Stimulated activated CD4-positive, alpha-beta T cell treated with anti-CD3 and anti-CD28 coated beads, Interleukin-1b, Interleukin-23, amount 100 ng/mL, for 1 hour (primary cell): ENCODE measurements around the gene ALPG.
"Not testable (repeated sequence)": the region's sequence is repeated elsewhere in the genome, so short reads cannot be mapped to it uniquely, and the experiment has no call there.

Experiments used
- DNase-seq, 2 donors: peaks; one replicate each; pipeline ENCODE4 v3.0.0-alpha.2; 2020; ENCODE audit warnings: low read depth in 2 of 2

ALPG gene

DNA sequence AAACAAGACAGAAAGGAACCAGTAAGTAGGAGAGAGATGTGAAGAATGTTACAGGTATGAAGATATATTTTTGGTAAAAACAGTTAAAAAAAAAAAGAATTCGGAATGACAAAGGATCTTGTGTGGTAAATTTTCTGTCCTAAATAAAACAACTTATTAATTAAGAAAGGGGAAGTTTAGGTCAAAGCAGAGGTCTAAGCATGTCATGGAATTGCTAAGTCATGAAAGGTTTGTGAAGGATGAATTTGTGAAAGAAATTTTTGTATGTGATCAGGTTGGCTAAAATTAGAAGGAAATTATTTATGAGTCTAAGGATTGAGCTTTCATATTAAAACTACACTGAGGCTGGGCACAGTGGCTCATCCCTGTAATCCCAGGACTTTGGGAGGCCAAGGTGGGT lies 11.1 kb upstream of the ALPG start:
- no peak for DNase-seq

DNA sequence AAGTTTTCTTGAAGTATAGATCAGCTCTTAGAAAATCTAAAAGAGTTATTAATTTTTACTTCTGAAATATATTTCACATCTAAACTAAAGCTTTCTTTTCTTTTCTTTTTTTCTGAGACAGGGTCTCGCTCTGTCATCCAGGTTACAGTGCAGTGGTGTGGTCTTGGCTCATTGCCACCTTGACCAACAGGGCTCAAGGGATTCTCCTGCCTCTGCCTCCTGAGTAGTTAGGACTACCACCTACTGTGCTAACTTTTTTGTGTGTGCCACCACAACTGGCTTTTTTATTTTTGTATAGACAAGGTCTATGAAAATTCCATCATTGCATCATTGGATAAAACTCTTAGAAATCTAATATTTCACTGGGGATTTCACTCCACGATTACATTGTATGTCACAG lies 10.0 kb upstream of the ALPG start:
- no peak for DNase-seq

DNA sequence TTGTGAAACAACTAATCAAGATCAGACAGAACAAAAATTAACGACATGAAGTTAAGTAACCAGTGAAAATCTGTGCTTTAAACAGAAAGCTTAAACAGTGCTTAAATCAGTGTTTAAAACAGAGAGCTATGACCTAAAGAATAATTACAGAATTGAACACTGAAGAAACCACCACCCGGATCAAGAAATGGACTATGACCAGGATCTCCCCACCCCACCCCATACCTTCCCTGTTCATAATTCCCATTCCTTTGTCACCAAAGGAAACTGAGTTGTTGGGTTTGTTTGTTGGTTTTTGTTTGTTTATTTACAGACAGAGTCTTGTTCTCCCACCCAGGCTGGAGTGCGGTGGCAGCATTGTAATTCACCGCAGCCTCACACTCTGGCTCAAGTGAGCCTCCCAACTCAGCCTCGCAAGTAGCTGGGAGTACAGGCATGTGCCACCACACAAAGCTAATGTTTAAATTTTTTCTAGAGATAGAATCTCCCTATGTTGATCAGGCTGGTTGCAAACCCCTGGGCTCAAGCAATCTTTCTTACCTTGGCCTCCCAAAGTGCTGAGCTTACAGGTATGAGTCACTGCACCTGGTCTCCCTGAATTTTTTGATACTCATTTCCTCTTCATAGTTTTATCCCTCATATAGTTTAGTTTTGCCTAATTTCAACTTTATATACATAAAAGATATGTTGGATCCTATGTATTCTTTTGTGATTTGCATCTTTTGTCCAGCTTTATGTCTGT lies 8.2 kb upstream of the ALPG start:
- DNase-seq, result no peak

DNA sequence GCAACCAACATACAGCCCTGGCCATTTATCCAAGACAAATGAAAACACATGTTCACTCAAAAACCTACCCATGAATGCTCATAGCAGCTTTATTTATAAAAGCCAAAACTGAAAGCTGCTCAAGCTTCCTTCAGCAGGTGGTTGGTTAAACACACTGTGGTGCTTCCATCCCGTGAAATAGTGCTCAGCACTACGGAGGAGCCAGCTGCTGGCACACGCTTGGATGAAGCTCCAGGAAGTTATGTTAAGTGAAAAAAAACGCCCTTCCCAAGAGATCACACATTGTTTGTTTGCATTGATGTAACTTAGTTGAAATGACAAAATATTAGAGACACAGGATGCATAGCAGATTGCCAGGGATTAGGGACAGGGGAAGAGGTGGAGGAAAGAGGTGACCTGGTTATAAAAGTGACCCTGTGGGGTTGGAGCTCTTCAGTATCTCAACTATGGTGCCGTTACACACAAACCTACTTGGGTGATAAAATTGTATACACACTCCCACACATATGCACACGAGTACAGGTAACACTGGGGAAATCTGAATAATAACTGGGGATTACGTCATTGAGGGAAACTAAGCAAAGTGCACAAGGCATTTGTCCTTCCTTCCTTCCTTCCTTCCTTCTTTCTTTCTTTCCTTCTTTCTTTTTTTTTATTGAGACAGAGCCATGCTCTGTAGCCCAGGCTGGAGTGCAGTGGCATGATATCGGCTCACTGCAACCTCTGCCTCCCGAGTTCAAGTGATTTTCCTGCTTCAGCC lies 6.2 kb upstream of the ALPG start:
- no peak for DNase-seq

DNA sequence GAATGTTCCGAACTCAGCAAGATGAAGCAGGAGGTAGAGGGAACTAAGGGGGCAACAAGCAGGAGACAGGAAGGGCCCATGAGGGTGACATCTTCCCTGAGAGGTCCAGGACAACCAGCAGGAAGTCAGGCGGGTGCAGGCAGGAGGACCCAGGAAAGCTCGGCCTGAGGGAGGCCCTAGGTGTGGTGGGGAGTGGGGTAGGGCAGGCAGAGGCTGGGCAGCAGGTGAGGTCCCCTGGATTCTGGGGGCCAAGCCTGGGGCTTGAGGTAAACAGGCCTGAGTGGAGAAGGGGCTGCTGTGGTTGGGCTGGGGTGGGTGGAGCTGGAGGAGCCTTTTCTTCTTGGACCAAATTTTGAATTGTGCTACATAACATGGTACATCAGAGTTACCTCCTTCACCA lies 4.1 kb upstream of the ALPG start:
- DNase-seq, result no peak

DNA sequence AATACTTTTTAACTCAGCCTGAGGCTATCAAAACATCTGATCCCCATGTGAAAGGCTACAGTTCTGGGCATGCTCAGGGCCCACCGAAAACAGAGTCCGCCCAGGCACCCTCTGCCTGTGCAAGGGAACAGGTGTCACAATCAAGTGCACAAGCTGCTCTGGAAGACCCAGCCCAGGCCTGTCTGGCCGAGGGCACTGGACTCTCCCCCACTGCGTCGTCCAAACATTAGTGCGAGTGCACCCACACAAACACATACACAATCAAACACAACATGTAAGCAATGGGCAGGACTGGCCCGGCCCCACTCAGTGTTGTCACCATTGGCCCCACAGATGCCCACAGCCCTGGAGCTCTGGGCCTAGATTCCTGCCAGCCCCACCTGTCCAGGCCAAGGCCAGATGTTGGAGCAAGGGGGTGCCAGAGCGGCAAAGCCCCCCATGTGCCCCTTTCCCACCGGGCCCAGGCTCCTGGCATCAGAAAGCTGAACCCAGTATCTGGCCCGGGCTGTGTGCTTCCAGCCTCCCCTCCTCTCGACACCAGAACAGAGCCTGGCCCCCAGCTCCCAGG lies 617 bp upstream of the ALPG start:
- DNase-seq, result no peak

DNA sequence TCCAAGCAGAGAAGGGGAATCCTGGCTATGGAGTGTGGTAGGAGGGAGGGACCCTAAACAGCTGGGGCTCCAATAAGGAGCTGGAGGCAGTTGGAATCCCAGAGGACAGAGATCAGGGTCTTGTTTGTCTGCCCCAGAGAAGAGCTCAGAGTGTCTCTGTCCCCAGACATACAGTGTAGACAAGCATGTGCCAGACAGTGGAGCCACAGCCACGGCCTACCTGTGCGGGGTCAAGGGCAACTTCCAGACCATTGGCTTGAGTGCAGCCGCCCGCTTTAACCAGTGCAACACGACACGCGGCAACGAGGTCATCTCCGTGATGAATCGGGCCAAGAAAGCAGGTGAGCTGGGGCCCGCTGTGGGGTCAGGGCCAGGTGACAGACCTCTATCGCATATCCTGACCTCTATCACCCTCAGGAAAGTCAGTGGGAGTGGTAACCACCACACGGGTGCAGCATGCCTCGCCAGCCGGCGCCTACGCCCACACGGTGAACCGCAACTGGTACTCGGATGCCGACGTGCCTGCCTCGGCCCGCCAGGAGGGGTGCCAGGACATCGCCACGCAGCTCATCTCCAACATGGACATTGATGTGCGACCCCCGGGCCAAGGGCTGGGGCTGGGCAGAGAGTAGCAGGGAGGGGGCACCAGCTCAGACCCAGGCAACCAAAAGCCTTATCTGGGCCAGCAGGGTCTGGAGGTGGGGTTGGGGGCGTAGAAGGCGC lies 945 bp downstream of the ALPG start:
- not testable (repeated sequence) for DNase-seq

DNA sequence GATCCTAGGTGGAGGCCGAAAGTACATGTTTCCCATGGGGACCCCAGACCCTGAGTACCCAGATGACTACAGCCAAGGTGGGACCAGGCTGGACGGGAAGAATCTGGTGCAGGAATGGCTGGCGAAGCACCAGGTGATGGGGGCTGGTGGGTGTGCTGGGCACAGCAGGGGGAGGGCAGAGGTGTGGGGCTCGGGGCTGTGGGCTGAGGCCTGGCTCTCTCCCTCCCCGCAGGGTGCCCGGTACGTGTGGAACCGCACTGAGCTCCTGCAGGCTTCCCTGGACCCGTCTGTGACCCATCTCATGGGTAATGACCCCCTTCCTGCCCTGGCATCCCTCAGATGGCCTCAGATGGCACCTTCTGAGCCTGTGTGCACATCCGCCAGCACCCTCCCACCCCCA lies 1.6 kb downstream of the ALPG start:
- DNase-seq, result not testable (repeated sequence)

DNA sequence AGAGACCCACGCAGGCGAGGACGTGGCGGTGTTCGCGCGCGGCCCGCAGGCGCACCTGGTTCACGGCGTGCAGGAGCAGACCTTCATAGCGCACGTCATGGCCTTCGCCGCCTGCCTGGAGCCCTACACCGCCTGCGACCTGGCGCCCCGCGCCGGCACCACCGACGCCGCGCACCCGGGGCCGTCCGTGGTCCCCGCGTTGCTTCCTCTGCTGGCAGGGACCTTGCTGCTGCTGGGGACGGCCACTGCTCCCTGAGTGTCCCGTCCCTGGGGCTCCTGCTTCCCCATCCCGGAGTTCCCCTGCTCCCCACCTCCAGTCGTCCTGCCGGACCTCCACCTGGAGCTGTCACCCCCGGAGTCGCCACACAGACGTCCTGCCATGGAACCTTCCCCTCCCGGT lies 3.0 kb downstream of the ALPG start:
- not testable (repeated sequence) for DNase-seq

DNA sequence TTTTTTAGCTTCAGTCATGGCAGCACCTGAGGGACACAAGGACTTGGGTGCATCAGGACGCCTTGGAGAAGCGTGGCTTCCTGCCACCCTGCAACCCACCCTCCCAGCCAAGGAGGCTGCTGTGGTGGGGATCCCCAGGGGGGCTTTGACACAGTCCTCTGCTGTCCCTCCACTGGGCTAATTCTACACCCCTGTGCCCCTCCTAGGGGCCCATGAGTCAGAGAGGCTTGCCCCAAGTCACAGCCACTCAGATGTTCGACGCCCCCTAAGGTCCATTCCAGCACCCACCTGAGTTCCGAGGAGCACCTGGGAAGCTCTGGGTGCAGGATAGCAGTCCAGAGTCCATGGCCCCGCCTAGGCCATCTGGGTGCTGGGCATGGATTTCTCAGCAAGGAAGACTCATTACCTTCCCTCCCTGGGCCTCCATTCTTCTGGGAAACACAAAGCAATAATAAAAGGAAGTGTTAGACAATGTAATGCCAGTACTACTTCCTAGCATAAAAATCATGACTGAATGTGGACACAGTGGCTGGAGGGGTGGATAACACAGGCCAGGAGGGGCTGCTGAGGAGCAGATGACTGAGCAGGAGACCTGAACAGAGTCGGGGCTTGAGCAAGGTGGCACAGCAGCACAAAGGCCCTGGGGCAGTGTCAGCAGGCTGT lies 3.7 kb downstream of the ALPG start:
- no peak for DNase-seq

DNA sequence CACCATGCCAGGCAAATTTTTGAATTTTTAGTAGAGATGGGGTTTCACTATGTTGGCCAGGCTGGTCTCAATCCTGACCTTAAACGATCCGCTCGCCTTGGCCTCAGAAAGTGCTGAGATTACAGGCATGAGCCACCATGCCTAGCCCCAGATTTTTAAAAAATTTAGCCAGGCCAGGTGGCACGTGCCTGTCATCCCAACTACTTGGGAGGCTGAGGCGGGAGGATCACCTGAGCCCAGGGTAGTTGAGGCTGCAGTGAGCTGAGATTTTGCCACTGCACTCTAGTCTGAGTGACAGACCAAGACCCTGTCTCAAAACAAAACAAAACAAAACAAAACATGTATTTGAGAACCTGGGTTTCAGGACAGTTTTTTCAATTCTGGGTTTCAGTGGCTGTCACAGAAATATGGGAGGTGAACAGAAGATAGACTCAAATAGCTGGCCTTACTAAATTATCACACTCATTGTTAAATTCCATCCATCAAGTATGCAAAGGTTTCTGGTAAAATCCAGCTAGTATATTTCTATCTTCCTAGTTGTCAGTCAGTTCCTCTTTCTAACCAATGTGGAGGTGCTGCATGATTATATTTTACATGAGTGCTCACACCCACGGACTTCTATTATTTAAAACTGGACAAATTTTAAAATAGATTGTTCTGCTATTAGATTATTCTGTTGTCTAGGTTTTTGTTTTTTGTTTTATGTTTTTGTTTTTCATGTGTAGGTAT lies 5.4 kb downstream of the ALPG start:
- DNase-seq, result no peak

DNA sequence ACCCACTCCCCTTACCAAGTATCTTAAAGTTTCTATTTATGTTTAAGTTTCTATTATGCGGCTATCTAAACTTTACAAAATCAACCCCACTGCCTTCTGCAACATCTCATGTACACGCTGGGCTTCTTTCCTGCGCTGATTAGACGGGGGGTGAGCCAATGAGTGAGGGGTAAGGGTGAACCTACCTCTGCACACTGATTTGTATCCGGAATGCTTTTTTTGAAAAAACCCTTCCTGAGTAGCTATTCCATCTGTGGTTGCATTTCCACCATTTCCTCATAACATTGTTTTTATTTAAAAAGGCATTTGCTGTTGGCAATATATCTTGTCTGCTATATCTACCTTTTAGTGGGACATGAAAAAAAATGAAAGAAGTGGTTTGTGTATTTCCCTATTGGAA lies 6.3 kb downstream of the ALPG start:
- DNase-seq, result no peak

DNA sequence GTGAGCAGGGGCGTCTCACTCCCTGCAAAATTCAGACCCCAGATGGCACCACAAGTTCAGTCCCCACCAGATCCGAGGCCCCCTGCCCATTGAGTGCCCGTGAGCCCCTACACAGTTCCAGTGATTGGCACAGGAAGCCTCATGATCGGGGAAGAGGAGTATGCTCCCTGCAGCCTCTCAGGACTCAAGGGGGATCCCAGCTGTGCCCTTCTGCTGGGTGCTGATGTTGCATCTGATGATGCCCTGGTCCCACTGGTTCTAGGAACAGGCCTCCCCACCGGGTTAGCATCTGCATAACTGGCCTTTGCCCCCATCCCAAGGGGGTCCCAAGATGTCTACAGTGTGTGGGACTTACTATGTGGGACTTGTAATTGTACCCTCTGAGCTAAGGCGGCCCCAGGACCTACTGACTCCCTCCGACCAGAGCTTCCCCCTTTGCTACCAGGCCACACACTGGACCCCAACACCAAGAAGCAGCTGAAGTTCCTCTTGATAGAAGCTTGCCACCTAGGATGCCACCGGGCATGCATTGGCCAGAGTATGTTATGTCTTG lies 8.6 kb downstream of the ALPG start:
- no peak for DNase-seq

DNA sequence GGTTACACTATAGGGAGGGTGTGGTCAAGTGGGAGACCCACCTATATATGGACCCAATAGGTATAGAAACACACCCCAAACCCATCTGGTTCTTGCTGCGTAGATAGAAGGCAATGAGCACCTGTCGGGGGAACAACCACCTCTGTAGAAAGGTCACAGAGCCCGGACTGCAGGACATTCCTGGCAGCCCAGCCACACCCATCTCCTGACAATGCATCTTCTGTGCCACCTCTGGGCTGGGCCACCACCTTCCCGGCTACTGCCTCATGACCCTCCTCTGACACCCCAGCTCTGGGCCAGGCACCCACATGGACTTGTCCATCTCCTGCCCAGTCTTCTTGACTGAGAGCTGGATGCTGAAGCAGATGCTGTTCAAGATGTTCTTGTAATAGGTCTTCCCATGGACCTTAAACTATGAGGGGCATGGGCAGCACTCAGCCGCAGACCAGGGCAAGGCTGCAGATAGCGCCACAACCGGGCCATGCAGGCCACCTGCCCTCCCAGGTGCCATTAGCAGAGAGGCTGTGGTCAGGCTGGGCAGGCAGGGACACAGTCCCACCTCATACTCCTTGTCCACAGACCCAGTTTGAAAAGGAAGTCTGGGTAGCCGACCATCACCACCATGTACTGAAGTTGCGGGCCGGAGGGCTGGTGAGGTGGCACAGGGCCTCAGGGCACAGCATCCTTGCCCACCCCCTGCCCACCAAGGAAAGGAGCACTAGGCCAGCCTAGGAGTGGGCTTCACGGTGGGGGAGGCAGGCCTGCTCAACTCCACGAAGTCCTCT lies 9.3 kb downstream of the ALPG start:
- no peak for DNase-seq

DNA sequence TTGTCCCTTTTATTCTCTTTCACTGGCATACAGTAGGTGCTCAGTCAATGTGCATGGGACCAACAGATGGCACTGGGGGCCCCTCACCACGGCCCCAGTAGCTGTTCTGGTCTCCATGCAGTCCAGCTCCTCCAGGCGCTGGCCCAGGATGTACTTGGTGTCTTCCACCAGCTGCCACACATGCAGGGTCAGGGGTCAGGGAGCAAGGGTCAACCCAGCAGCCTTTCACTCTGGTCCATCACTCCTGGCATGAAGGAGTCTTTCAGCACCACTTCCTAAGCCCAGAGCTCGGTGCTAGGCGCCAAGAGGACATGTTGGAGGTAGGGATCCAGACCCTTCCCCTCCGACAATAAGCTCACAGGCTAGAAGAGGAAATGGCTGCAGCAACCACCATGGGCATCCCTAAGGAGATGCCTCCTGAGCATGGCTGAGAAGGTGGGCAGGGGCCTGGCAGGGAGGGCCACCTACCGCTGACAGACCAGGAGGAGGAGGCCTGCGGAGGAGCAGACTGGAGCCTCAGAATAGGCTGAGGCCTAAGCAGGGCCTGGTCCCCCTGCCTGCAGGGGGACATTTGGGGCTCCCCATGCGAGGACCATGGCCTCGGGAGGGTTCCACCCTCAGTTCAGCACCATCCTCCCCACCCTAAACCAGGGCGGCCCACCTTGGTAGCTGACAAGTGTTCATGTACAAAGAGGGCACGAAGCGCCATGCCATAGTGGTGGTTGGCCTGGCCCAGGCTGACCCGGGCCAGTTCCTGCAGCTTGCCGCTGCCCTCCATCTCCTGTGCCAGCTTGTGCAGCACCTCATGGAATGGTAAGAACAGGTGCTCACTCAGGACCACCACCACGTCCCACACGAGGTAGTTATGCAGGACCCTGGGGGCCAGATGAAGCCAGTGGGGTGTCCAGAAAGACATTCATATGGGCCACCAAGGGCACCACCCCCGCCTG lies 10.2 kb downstream of the ALPG start:
- DNase-seq, result no peak

DNA sequence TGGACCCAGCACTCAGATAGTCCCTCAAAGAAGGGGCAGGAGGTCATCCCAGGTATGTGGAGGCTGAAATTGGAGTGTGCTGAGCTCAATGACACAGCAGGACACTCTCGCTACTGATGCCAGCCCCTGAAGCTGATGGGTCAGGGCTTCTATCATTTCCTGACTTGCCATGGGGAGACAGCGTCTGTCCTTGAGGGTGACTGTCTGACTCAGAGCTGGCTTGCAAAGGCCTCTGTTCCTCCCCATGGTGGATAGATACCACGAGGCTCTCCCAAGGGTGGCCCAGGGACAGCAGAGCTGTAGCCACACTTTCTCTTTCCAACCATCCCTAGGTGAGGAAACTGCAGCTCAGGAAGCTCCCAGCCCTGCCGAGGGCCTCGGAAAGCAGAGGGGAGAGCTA lies 10.8 kb downstream of the ALPG start:
- DNase-seq, result no peak

DNA sequence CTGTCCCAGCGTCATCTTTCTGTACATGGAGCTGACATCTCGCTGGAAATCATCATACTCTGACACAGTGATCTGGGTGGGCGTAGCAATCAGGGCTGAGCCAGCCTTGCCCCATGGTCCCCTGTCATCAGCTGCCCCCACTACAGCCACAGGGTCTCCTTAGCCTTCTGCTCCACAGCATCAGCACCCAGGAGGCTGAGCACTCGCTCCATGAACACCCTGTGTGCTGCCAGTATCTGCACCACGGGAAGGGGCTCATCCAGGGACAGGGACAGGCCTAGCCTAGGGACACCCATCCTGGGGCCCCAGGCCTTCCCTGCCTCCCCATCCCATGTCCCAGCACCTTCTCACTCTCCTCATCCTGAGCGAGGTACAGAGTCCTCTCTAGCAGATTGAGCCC lies 11.4 kb downstream of the ALPG start:
- DNase-seq, result no peak

DNA sequence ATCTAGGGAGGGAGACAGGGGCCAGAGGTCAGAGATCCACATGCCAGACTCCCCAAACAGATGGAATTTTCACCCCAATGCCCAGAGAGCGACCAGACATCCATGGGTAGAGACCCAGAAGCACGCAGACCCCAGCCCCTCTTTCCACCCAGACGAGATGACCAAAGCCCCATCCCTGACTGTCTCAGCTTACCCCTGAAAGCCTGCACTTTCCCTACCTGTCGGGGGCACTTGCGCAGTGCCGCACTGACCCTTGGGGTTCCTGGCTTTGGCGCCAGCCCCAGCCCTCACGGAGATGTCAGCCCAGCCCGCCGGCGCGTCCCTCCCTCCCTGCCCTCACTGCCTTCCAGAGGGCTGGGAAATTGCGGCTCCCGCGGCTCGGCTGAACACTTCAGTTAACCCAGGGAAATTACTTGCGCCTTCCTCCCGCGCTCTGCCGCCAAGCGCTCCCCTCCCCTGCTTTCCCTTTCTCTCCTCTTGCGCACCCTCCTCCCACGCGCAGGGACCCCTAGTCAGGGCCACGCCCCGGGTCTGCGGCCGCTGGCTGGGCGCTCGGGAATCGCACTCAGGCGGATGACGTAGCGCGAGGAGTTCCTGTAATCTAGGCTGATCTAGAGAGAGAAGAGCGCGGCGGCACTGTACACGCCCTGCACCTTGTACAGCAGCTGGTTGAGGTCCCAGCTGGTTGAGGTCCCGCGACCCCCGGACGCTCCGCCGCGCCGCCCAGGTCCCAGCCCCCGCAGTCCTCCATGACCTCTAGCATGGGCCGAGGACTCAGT lies 12.0 kb downstream of the ALPG start:
- DNase-seq, result no peak
